ENCODE results near the gene PRRX1.

Gene PRRX1

GRCh38 chr1:170692866-170693575 is 29.1 kb downstream of the PRRX1 start:
- no peak for DNase-seq

GRCh38 chr1:170694172-170694926 is 30.4 kb downstream of the PRRX1 start:
- no peak for DNase-seq

GRCh38 chr1:170695955-170696590 is 32.1 kb downstream of the PRRX1 start:
- no peak for DNase-seq

GRCh38 chr1:170696591-170697290 is 32.8 kb downstream of the PRRX1 start:
- no peak for DNase-seq

GRCh38 chr1:170697316-170697715 is 33.4 kb downstream of the PRRX1 start:
- DNase-seq: no peak

GRCh38 chr1:170698301-170699275 is 34.7 kb downstream of the PRRX1 start:
- no peak for DNase-seq

- DNase-seq: no peak
Observed at GRCh38 chr1:170699696-170700095, 35.8 kb downstream of the PRRX1 start.

- DNase-seq: no peak
Observed at GRCh38 chr1:170700842-170701615, 37.1 kb downstream of the PRRX1 start.

GRCh38 chr1:170701962-170702361 is 38.0 kb downstream of the PRRX1 start:
- no peak for DNase-seq

- DNase-seq: no peak
Observed at GRCh38 chr1:170703591-170703990, 39.7 kb downstream of the PRRX1 start.

GRCh38 chr1:170704256-170704655 is 40.3 kb downstream of the PRRX1 start:
- no peak for DNase-seq

- no peak for DNase-seq
Observed at GRCh38 chr1:170705981-170706380, 42.0 kb downstream of the PRRX1 start.

GRCh38 chr1:170707117-170707516 is 43.2 kb downstream of the PRRX1 start:
- DNase-seq: no peak

- DNase-seq: no peak
Observed at GRCh38 chr1:170707959-170708655, 44.2 kb downstream of the PRRX1 start.

GRCh38 chr1:170711682-170712081 is 47.8 kb downstream of the PRRX1 start:
- no peak for DNase-seq

- DNase-seq: no peak
Observed at GRCh38 chr1:170714163-170714562, 50.2 kb downstream of the PRRX1 start.

GRCh38 chr1:170714938-170715337 is 51.0 kb downstream of the PRRX1 start:
- DNase-seq: no peak

GRCh38 chr1:170716835-170717429 is 53.0 kb downstream of the PRRX1 start:
- DNase-seq: no peak

- DNase-seq: no peak
Observed at GRCh38 chr1:170720661-170721060, 56.7 kb downstream of the PRRX1 start.

- no peak for DNase-seq
Observed at GRCh38 chr1:170721621-170722020, 57.7 kb downstream of the PRRX1 start.
